HepG2 (cell line): ENCODE results near the gene ALOXE3.

Experiments used
- HMG20A ChIP-seq: IDR thresholded peaks from 2 replicates; pipeline ENCODE4 v1.6.1; 2016; ENCODE audit warnings: borderline replicate concordance
- NCOA2 ChIP-seq: sonication (generic); formaldehyde crosslinking; IDR thresholded peaks from 2 replicates; pipeline ENCODE4 v1.8.0; 2022; ENCODE audit warnings: inconsistent platforms
- REST ChIP-seq, 2 experiments: IDR thresholded peaks; 2 replicates each; pipeline ENCODE4 v1.6.1; 2011 to 2012; ENCODE audit warnings: low read length in 2 of 2, borderline replicate concordance in 1 of 2, low read depth in 1 of 2, mild to moderate bottlenecking in 1 of 2, moderate library complexity in 1 of 2

GRCh38 chr17:8110907-8111306, 7.4 kb downstream of the ALOXE3 start:
- no peak for TF ChIP-seq NCOA2 (CRISPR knock-in tag)
- no peak for TF ChIP-seq HMG20A (CRISPR knock-in tag)
- no peak for TF ChIP-seq REST (IDR thresholded peaks at IDR 0.05; ENCODE audit: borderline replicate concordance in 1 of 2, low read depth in 1 of 2, low read length in 2 of 2)
